Liver (tissue), 9 donors: Measurements from ENCODE around the gene CHST14. TPM values are rescaled to one million over a fixed set of nuclear protein-coding genes. Genes with fewer than 3 reads are reported as not detected.

Source experiments
- DNase-seq: peaks from one replicate; pipeline ENCODE4 v3.0.0-alpha.2; 2017; ENCODE audit warnings: low spot score
- H3K27ac ChIP-seq, 2 donors: one replicate each; pipeline ENCODE4 v1.7.0; 2013; ENCODE audit warnings: inconsistent platforms in 2 of 2, low read length in 2 of 2, control low read depth in 1 of 2, low read depth in 1 of 2, mild to moderate bottlenecking in 1 of 2
- H3K27me3 ChIP-seq, 4 donors: one replicate each; pipeline versions ENCODE4 v1.6.1 to v1.7.0; 2013; ENCODE audit warnings: low read length in 3 of 4, inconsistent platforms in 1 of 4, mild to moderate bottlenecking in 1 of 4, moderate library complexity in 1 of 4; ENCODE audit not compliant: control insufficient read depth in 4 of 4, insufficient read depth in 4 of 4
- H3K36me3 ChIP-seq, 4 donors: one replicate each; pipeline versions ENCODE4 v1.6.1 to v1.7.0; 2013; ENCODE audit warnings: low read length in 3 of 4, mild to moderate bottlenecking in 3 of 4, low read depth in 1 of 4, moderate library complexity in 1 of 4; ENCODE audit not compliant: control insufficient read depth in 4 of 4, insufficient read depth in 3 of 4
- H3K4me1 ChIP-seq, 4 donors: one replicate each; pipeline versions ENCODE4 v1.6.1 to v1.7.0; 2013; ENCODE audit warnings: low read length in 3 of 4, mild to moderate bottlenecking in 3 of 4, moderate library complexity in 1 of 4; ENCODE audit not compliant: control insufficient read depth in 4 of 4, insufficient read depth in 4 of 4
- H3K4me3 ChIP-seq, 3 donors: one replicate each; pipeline versions ENCODE4 v1.6.1 to v1.7.0; 2013; ENCODE audit warnings: low read length in 3 of 3, control low read depth in 1 of 3, low read depth in 1 of 3, mild to moderate bottlenecking in 1 of 3
- H3K9ac ChIP-seq, 2 donors: one replicate each; pipeline ENCODE4 v1.7.0; 2013; ENCODE audit warnings: low read length in 2 of 2, mild to moderate bottlenecking in 2 of 2, moderate library complexity in 2 of 2, control low read depth in 1 of 2, low read depth in 1 of 2
- H3K9me3 ChIP-seq, 4 donors: one replicate each; pipeline versions ENCODE4 v1.6.1 to v1.7.0; 2013; ENCODE audit warnings: low read length in 3 of 4; ENCODE audit not compliant: control insufficient read depth in 4 of 4
- ATF3 ChIP-seq: IDR thresholded peaks from 2 replicates; pipeline ENCODE4 v1.6.1; 2016; ENCODE audit warnings: antibody characterized with exemption
- EGR1 ChIP-seq, 2 donors: IDR thresholded peaks; 2 replicates each; pipeline ENCODE4 v1.6.1; 2016 to 2018; ENCODE audit warnings: antibody characterized with exemption in 2 of 2, low read depth in 2 of 2
- FOXA1 ChIP-seq: IDR thresholded peaks from 2 replicates; pipeline ENCODE4 v1.6.1; 2016; ENCODE audit warnings: antibody characterized with exemption
- GABPA ChIP-seq, 2 donors: IDR thresholded peaks in 1 of 2; conservative IDR thresholded peaks in 1 of 2; 2 replicates each; pipeline ENCODE4 v1.6.1; 2016; ENCODE audit warnings: antibody characterized with exemption in 2 of 2, mild to moderate bottlenecking in 1 of 2, moderate library complexity in 1 of 2
- HNF4A ChIP-seq, 2 donors: conservative IDR thresholded peaks; 2 replicates each; pipeline ENCODE4 v1.6.1; 2016; ENCODE audit warnings: antibody characterized with exemption in 2 of 2, mild to moderate bottlenecking in 2 of 2
- JUND ChIP-seq, 2 donors: IDR thresholded peaks; 2 replicates each; pipeline ENCODE4 v1.6.1; 2016; ENCODE audit warnings: antibody characterized with exemption in 2 of 2
- RAD21 ChIP-seq, 2 donors: IDR thresholded peaks; 2 replicates each; pipeline ENCODE4 v1.6.1; 2016; ENCODE audit warnings: antibody characterized with exemption in 2 of 2, mild to moderate bottlenecking in 2 of 2
- RXRA ChIP-seq, 2 donors: IDR thresholded peaks; 2 replicates each; pipeline ENCODE4 v1.6.1; 2017 to 2018; ENCODE audit warnings: antibody characterized with exemption in 2 of 2, mild to moderate bottlenecking in 1 of 2
- SP1 ChIP-seq: IDR thresholded peaks from 2 replicates; pipeline ENCODE4 v1.6.1; 2018; ENCODE audit warnings: antibody characterized with exemption, mild to moderate bottlenecking
- WGBS: extraction: QIAGEN DNeasy Blood & Tissue Kit; methylation state at CpG from one replicate; pipeline ENCODE4 v1.1.7; 2013; 5-methylcytosine and 5-hydroxymethylcytosine counted together
- polyA plus RNA-seq, 2 donors: library from polyadenylated mRNA; stranded (reverse) in 1 of 2; unstranded in 1 of 2; fragments of 200-250 nt in 1 of 2; fragments of >200 nt in 1 of 2; fragmentation: Nextera tagmentation in 1 of 2; extraction: Ambion mirVana in 1 of 2; gene quantifications; one replicate each; pipeline versions ENCODE4 v1.2.1 to v1.2.3, GENCODE V29; 2013 to 2015
- total RNA-seq, 2 donors: library from RNA; depleted of rRNA; stranded (reverse); fragments of >200 nt; gene quantifications; one replicate each; pipeline ENCODE4 v1.2.3, GENCODE V29; 2014
- TF ChIP-seq, protein P1 (sequence below): IDR thresholded peaks from 2 replicates; pipeline ENCODE4 v1.6.1; 2016; ENCODE audit warnings: antibody characterized with exemption, mild to moderate bottlenecking
- TF ChIP-seq, protein P2 (sequence below): IDR thresholded peaks from 2 replicates; pipeline ENCODE4 v1.6.1; 2016; ENCODE audit warnings: antibody characterized with exemption
- donor health status: healthy.
- donor health status: healthy.
- donor health status: healthy.
- donor health status: healthy.
- donor health status: healthy.

Gene CHST14
- total and polyA plus RNA-seq, 4 donors = 2.3 to 5.3 (median 3.1) TPM

DNA sequence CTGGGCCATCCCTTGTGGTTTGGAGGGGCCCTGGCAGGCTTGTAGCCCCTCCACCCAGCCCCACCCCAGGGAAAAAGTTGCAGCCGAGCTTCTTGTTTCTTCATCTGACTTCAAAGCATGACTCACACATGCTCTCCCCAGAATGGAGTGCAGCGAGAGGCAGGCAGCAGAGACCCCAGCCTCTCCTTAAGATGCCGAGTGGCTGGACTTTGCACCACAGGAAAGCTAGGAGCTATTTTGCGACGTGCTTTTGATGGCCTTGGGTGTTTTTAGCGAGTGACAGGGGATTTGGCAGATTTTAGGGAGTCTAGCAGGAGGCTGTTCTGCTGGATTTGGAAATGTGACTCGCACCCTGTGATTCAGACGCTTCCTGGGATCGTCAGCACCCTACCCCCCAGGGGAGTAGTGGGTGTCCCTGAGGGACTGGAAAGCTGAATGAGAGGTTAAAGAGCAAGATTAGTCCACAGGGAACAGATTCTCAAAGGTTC, 15.8 kb upstream of the CHST14 start:
- H3K4me1 ChIP-seq = peaks cover 0 to 10% (median 7%) of the 10 kb centered on the region in 4 donors
- no peak overlapping the region for H3K9ac ChIP-seq

GRCh38 chr15:40456299-40456712, 14.5 kb upstream of the CHST14 start:
- WGBS = 74% methylated on average over 7 of the region's 7 CpGs
- Histone ChIP-seq H3K9ac (no peak overlapping the region), H3K4me1 (peaks cover 0 to 10% (median 5%) of the 10 kb centered on the region in 4 donors), H3K9me3 (no peaks in the 10 kb centered on the region), H3K27ac (no peak overlapping the region), H3K27me3 (no peaks in the 10 kb centered on the region), H3K4me3 (no peak overlapping the region), H3K36me3 (peaks cover 0 to 8% (median 3%) of the 10 kb centered on the region in 4 donors)
- TF ChIP-seq GABPA (IDR thresholded peaks at IDR 0.05 in 1 of 2, conservative IDR thresholded peaks at IDR 0.05 in 1 of 2) (no peak), FOXA1 (no peak), RXRA (IDR thresholded peaks at IDR 0.05) (no peak), ATF3 (no peak), EGR1 (IDR thresholded peaks at IDR 0.05; ENCODE audit: low read depth in 2 of 2) (no peak), RAD21 (IDR thresholded peaks at IDR 0.05) (no peak), JUND (IDR thresholded peaks at IDR 0.05) (no peak)
- TF ChIP-seq, protein P1, sequence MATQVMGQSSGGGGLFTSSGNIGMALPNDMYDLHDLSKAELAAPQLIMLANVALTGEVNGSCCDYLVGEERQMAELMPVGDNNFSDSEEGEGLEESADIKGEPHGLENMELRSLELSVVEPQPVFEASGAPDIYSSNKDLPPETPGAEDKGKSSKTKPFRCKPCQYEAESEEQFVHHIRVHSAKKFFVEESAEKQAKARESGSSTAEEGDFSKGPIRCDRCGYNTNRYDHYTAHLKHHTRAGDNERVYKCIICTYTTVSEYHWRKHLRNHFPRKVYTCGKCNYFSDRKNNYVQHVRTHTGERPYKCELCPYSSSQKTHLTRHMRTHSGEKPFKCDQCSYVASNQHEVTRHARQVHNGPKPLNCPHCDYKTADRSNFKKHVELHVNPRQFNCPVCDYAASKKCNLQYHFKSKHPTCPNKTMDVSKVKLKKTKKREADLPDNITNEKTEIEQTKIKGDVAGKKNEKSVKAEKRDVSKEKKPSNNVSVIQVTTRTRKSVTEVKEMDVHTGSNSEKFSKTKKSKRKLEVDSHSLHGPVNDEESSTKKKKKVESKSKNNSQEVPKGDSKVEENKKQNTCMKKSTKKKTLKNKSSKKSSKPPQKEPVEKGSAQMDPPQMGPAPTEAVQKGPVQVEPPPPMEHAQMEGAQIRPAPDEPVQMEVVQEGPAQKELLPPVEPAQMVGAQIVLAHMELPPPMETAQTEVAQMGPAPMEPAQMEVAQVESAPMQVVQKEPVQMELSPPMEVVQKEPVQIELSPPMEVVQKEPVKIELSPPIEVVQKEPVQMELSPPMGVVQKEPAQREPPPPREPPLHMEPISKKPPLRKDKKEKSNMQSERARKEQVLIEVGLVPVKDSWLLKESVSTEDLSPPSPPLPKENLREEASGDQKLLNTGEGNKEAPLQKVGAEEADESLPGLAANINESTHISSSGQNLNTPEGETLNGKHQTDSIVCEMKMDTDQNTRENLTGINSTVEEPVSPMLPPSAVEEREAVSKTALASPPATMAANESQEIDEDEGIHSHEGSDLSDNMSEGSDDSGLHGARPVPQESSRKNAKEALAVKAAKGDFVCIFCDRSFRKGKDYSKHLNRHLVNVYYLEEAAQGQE = no peak
- no peak for DNase-seq

More for the DNA sequence above, 15.8 kb upstream of the CHST14 start:
- Histone ChIP-seq H3K4me3 (no peak overlapping the region), H3K27ac (no peak overlapping the region), H3K9me3 (no peaks in the 10 kb centered on the region), H3K36me3 (peaks cover 0 to 8% (median 2%) of the 10 kb centered on the region in 4 donors), H3K27me3 (no peaks in the 10 kb centered on the region)
- WGBS = 87% methylated on average over 9 of the region's 9 CpGs
- no peak for DNase-seq
- no peak for TF ChIP-seq SP1
- no peak for TF ChIP-seq HNF4A (conservative IDR thresholded peaks at IDR 0.05)
- no peak for TF ChIP-seq ATF3
- TF ChIP-seq RAD21 (IDR thresholded peaks at IDR 0.05) = no peak
- no peak for TF ChIP-seq JUND (IDR thresholded peaks at IDR 0.05)
- TF ChIP-seq, protein P2, sequence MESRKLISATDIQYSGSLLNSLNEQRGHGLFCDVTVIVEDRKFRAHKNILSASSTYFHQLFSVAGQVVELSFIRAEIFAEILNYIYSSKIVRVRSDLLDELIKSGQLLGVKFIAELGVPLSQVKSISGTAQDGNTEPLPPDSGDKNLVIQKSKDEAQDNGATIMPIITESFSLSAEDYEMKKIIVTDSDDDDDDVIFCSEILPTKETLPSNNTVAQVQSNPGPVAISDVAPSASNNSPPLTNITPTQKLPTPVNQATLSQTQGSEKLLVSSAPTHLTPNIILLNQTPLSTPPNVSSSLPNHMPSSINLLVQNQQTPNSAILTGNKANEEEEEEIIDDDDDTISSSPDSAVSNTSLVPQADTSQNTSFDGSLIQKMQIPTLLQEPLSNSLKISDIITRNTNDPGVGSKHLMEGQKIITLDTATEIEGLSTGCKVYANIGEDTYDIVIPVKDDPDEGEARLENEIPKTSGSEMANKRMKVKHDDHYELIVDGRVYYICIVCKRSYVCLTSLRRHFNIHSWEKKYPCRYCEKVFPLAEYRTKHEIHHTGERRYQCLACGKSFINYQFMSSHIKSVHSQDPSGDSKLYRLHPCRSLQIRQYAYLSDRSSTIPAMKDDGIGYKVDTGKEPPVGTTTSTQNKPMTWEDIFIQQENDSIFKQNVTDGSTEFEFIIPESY = no peak
- TF ChIP-seq, protein P1 = no peak
